Endometrial microvascular endothelial cells (primary cell): Measurements from ENCODE around the gene GBE1. TPM values are rescaled to one million over a fixed set of nuclear protein-coding genes. Genes with fewer than 3 reads are reported as not detected.

Experiments
- in situ Hi-C: cut with HindIII; loops from 2 replicates; pipeline ENCODE4 v1.10.0; 2017; ENCODE audit warnings: low sequenced_read_pairs, low pct_unique_long_range_greater_than_20kb; ENCODE audit errors: inconsistent ontology term
- total RNA-seq: library from RNA; depleted of rRNA; stranded (reverse); fragments of >200 nt; gene quantifications from one replicate; pipeline ENCODE4 v1.2.3, GENCODE V29; 2015; ENCODE audit errors: inconsistent ontology term

The GBE1 gene
- total RNA-seq, 1 donor from 2014 or later, result 117 TPM

DNA sequence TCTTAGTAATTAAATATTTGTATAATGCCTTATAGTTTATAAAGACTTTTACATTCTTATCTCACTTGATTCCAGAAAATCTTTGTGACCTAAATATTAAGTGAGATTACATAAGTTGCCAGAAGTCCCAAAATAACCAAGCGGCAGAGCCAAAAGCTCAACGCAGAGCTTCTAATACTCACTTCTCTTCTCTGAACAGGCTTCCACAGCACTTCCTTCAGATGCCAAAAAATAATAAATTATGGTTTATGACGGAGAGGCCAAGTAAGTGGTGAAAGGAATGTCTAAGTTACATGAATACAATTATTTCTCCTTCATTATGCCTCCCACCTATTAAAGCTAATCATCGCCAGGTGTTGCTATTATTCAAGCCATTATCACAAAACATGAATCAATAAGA lies 110.3 kb downstream of the GBE1 start:
- in situ Hi-C loops, result no loop called here

DNA sequence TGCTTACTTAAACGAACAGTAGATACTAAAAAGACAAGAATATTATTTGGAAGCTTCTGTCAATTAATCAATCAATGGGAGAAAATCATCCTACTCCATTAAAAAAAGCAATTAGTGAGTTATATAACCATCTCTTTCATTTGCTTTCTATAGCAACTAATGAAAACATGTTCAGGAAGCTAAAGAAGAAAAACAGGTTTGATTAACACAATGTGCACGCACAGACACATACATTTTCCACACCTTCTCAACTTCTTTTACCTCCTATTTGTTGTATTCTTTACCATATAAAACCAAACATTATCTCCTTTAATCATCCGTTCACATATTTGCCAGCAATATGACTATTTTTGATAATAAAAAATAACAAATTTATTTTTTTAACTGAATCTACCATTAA lies 111.3 kb downstream of the GBE1 start:
- in situ Hi-C loops, result no loop called here

DNA sequence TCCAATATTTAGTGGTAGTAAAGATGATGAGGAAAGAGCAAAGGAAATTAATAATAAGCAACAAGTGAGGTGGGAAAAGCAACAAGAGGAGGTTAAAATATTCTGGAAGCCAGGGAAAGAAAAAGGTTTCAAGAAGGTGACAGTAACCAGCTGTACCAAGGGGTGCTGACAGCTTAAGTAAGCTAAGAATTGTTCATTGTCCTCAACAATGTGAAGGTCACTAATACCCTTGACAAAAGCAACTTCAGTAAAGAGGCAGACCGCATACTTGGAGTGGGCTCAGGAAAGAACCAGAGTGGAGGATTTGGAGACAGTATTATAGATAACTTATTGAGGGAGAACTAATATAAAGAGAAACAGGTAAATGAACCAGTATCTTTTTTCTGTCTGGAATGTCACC lies 116.2 kb downstream of the GBE1 start:
- in situ Hi-C loops, result no loop called here

DNA sequence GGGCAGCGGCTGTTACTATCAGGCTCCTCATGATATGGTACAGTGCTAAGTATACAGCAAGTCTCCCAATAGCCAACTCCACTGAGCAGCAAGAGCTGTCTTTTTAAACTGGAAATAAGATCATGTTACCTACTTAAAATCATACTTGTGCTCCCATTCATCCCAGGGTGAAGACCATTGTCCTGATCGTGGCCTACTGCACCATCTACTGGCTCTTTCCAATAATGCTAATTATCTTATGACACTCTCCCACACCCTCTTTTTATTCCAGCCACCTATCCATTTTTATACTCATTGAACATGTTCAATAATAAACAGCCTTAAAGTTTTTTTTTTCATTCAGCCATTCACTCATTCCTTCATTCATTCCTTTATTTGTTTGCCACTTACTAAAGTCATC lies 117.7 kb downstream of the GBE1 start:
- in situ Hi-C loops, result no loop called here

DNA sequence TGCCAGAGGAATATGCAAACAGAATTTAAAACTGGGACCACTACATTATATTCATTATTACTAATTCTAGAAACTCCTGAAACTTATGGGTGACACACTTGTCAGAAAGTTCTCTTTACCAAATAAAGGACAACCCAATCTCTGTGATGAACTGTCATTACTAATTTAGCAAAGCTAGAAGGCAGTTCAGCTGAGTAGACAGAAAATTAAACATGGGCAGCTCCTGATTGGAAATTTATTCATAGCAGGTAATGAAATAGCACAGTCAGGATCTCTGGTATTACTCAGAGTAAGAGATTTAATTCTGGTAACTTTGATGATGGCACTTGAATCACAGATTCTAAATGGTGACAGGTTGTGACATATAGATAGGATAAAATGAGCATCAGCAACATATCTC lies 123.0 kb downstream of the GBE1 start:
- in situ Hi-C loops, result no loop called here

DNA sequence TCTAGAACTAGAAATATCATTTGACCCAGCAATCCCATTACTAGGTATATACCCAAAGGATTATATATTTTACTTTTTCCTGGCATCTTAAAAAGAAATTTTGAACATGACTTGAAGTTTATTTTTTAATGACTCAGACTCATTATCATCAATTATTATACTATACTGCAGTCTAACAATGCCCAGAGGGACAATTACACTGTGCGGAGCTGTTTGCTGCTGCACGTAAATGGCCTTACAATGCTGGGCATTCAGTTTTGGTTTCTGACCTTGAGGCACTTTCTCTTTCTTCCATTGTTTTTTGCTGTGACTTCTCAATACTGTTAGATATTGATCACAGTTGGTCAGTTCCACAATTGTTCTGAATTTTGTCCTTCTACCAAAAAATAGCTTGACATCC lies 128.8 kb downstream of the GBE1 start:
- in situ Hi-C loops, result no loop called here

DNA sequence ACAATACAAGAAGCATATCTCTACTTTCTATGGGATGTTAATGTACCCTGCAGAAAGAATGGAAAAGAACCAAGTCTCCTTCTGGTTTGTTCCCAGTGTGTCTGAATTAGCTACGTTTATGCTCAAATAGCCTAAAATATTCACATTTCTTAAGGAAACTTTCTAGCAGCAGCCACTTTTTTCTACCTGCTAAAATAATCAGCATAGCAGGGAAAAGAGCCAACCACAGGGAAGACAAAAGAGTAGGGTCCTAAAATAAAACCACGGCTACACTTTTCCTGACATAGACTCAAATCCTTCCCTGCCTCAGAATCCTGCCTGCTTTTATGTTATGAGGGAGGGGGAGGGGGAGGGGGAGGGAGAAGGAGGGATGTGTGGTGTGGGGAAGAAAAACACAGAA lies 136.7 kb downstream of the GBE1 start:
- in situ Hi-C loops, result no loop called here

DNA sequence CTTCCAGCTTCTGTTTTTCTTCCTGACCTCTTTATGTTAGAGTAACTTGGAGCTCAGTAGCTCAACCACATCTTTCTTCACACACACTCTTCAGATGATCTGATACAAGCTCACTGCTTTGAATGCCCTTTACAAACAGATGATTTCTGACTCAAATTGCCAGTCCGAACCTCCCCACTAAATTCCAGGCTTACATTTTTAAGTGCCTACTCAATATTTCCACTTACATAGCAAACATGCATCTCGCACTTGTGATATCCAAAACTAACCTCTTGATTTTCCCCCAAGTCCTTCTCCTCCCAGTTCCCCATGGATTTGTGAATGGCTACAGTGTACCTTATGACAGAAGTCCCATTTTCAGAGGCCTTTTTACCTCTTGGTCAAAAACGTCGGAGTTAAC lies 139.1 kb downstream of the GBE1 start:
- in situ Hi-C loops, result no loop called here

DNA sequence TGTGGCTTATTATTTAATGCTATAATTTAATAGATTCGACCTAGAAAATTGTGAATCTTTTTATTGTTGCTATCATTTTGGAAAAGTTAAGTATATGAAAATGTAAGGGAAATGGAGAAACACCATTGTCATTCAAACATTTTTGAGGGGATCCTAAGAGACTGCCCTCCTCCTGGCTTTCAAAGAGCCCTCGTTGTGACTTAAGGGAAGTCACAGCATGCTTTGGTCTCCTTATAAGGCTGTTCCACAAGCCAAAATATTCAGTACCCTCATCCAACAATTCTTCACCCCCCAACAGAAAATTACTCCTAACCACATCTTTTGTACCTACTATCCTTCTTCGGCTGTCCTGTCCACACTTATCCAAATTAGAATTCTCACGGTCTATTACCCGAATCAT lies 140.2 kb downstream of the GBE1 start:
- in situ Hi-C loops, result no loop called here

DNA sequence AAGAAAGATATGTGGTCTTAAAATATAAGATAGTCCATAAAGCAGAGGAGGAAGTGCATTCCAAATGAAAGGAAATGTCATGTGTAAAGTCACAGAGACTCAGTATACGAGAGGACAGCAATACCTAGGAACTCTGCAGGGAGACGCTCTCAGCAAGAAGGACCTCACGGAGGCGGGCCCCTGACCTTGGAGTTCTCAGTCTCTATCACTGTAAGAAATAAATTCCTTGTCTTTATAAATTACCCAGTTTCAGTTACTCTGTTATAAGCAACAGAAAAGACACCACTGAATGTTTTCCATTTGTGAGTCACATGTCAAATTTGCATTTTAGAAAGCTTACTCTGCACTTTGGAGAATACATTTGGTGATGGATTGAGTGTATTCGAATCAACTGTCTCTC lies 140.6 kb downstream of the GBE1 start:
- in situ Hi-C loops, result no loop called here

DNA sequence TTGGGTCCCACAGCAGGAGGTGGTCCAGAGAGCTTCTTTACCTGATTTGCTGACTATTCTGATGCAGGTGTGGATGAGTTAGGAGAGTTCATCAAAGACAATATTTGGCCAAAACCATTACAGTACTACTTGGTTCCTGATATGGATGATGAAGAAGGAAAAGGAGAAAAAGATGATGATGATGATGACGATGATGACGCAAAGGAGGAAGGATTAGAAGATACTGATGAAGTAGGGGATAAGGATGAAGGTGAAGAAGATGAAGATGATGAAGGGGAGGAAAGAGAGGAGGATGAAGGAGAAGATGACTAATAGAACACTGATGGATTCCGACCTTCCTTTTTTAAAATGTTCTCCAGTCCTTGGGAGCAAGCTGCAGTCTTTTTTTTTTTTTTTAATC lies 148.7 kb downstream of the GBE1 start:
- in situ Hi-C loops, result no loop called here

DNA sequence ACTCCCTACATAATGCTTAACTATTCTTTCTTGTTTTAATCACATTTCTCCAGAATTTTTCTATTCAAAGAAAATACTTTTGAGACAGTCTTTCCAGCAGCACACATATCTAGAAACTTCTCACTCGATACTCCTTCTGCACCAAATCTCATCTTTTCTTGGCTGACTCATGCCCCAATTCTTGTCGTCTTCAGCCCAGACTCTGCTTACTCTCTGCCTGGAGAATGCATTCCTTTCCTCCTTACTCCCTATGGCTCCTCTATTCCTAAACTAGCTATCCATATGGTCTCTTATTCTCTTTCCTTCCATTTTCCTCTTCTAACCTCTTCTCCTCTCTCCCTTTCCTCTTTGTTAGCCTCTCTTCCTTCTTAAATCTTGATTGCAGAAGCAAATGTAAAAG lies 158.7 kb downstream of the GBE1 start:
- in situ Hi-C loops, result no loop called here

DNA sequence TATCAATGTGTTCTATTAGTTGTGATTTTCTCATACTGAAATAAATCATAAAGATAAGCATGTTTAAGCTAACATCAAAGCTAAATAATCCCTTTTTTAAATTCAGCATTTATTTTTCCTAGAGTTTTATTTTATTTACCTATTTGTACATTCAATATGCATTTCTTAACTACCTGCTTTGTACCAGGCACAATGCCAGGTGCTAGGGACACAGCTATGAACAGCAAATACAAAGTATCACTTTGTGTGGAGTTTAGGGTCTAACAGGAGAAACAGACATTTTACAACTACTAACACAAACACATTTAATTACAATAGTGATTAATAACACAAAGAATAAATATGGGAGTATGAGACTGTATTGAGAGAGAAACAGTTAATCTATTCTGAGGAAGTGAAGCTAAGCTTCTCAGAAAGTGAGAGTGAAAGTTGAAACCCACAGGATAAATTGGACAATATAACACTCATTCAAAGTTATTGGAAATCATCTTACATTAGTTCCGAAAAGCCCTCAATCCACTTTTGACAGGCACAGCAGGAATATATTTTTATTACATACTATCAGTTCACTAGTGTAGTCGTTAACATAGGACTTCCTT lies 159.6 kb downstream of the GBE1 start:
- in situ Hi-C loops, result no loop called here

DNA sequence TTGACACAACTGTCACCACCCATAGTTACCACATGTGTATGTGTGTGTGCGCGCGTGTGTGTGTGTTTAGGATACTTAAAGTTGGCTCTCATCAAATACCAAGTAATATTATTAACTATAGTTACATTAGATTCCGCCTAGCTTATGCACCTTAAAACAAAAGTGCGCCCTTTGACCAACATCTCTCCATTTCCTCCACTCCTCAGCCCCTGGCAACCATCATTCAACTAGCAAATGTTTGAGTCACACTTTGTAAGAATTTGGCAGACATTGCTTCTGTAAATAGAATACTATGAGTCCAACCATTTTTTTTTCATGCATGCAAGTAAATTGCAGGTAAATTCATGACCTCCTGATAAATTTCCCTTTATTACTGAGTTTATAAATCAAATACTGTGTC lies 169.3 kb downstream of the GBE1 start:
- in situ Hi-C loops, result no loop called here

DNA sequence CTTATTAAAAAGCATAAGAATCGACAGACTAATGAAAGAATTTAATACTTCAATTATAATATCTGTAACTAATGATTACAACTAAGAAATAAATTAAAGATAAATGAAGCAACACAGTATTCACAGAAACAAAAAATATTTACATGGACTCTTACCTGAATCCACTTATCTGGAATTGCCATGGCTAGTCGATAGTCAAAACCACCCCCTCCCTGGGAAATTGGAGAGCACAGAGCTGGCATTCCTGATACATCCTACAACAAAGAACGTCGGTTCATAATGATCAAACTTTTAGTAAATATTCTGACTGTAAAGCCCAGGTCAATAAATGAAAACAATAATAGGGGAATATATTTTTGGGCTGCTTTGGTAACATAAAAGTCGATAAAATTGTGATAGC lies 175.5 kb downstream of the GBE1 start:
- in situ Hi-C loops, result no loop called here

DNA sequence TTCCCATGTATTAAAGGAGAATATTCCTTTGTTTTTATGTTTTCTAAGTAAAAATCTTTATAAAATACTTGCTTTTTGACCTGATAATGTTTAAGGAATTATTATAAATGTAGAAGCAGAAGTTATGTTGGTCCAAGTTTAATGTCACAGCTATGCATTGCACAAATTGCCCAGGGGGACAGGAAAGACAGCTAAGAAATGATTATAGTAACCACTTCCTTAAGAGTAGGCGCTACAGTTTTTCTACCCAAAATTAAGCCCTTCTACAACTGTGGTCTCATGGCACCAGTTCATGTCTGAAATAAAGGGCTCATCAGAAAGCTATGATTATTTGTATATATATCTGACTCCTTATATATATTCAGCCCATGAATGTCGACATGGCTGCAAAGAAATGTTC lies 176.4 kb downstream of the GBE1 start:
- in situ Hi-C loops, result no loop called here

DNA sequence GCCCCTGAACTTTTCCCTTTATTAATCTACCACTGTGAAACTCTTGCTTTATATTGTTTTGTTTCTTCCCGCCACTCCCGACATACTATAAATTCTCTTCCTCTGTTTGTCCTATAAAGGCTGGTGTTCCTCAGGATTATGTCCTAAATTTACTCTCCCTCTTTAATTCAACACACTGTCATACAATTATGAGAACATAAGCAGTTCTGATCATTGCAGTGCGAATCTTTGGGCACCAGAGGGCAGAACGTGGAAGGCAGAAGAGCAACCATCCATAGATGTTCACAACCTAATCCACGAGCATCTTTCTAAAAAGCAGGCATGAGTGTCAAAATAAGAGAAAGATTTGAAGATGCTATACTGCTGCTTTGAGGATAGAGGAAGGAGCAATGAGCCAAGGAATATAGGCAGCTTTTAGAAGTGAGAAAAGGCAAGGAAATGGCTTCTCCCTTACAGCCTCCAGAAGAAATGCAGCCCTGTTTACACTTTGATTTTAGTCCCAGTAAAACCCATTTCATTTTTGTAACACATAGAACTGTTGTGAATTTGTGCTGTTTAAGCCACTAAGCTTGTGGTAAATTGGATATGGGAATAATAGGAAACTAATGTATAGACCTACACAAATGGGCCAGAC lies 179.4 kb downstream of the GBE1 start:
- in situ Hi-C loops, result no loop called here

DNA sequence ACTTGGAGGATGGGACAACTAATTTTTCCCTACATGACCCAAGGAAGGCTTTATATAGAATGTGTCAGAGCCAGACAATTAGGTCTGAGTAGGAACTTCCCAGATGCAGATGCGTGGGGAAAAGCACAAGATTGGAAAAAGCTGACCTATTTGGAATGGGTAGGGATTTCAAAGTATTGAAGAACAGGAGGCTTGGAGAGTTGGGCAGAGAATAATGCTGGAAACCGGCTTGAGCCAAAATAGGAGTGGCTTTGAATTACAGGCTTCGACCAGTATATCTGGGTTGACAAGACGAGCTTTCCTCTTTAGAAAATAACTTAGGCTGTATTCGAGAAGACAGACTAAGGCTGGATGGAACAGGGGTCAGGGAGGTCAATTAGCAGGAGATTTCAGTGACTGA lies 181.1 kb downstream of the GBE1 start:
- in situ Hi-C loops, result no loop called here

DNA sequence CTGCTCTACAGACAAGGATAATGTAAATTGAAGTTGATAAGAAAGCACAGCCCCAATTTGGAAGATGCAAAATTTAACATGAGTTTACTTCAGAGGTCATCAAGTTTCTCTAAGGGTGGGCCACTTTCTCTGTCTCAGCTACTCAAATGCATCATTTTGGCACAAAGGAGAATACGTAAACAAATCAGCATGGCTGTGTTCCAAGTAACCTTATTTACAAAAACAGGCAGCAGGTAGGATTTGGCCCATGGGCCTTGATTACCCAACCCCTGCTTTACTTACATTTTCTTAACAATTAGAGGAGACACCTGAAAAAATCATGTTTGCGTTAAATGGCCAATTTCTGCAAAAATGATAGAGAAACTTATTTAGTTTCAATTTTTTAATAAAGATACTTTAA lies 181.7 kb downstream of the GBE1 start:
- in situ Hi-C loops, result no loop called here

DNA sequence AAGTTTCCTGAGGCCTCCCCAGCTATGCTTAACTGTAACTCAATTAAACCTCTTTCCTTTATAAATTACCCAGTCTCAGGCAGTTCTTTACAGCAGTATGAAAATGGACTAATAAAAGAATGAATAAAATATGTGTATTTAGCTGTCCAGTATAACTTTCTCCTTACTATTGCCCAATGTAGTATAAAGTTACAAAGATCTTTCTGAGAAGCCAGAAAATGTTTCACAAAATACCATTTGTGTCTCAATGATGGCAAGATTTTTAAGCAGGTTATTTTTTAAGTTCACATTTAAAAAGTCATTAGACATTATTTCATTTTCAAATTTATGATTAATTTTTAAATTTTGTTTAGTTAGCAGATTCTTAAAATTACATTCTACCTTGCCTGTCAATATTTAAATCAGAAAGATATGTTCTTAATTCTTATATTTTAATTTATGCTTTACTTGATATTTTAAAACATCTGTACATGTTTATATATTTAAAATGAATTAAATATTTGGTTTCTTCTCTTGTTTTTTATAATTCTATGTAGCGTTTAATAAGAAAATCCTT lies 189.2 kb downstream of the GBE1 start:
- in situ Hi-C loops, result no loop called here

DNA sequence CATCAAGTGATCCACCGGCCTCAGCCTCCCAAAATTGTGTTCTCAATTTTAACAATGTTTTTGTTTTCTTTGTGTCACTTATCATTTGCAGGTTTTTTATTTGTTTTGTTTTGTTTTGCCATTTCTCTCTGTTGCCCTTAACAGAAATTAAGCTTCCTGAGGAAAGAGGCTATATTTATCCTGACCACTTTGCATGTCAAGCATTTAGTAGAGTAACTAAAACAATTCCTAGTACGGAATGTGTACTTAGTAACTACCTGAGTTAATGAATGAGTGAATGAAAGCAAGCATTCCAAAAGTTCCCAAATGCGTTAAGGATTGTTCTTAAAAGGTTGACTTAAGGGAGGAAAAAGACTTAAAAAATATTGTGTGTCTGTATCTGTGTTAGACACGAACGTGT lies 193.1 kb downstream of the GBE1 start:
- in situ Hi-C loops, result no loop called here
